ENCODE measurements around the gene SLC16A3. TPM values are rescaled to one million over a fixed set of nuclear protein-coding genes. Genes with fewer than 3 reads are reported as not detected.
A peak's percentile ranks its signal among the peaks of the same experiment; 100 is the strongest.

SLC16A3 gene
- total RNA-seq, 1 experiment from 2014 or later = 28.7 TPM

DNA sequence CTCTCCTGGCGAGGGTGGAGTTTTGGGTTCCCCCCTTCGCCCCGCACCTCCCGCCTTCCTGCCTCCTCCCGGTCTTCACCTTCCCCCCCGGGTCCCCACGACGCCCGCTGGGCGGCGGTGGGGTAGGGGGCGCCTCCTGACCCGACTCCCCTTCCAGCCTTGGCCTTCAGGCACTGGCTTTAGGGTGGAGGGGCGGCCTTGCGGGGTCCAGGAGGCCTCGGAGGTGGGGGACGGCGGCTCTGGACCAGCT lies 2.4 kb downstream of the SLC16A3 start:
- Mint-ChIP-seq H3K27ac (no peak overlapping the region), H3K9me3 (no peaks in the 10 kb centered on the region), H3K4me3 (0 out of 2 replicates have a peak overlapping the region, but pooled peaks have one; percentile 35), H3K36me3 (no peaks in the 10 kb centered on the region), H3K4me1 (peaks cover 6% of the 10 kb centered on the region), H3K27me3 (ENCODE audit: low read depth) (peaks cover 30% of the 10 kb centered on the region)
- ChIA-PET POLR2A (interaction anchor here (1.2 kb wide), 1 partner anchor 10 kb away, joined by 4 read pairs; no protein-coding TSS in a partner anchor), CTCF (interaction anchor here (0.7 to 1.5 kb wide), 5 partner anchors 10 to 211 kb away, joined by 3 to 4 read pairs (median 3); partner anchors contain the start of gene DCXR)
- DNase-seq (ENCODE audit: low spot score) = no peak
- TF ChIP-seq, protein P1, sequence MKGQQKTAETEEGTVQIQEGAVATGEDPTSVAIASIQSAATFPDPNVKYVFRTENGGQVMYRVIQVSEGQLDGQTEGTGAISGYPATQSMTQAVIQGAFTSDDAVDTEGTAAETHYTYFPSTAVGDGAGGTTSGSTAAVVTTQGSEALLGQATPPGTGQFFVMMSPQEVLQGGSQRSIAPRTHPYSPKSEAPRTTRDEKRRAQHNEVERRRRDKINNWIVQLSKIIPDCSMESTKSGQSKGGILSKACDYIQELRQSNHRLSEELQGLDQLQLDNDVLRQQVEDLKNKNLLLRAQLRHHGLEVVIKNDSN (CRISPR knock-in tag; IDR thresholded peaks at IDR 0.05) = no peak
- TF ChIP-seq ZNF416 (CRISPR knock-in tag; IDR thresholded peaks at IDR 0.05) = no peak
- TF ChIP-seq ZNF671 (CRISPR knock-in tag; IDR thresholded peaks at IDR 0.05) = no peak
- TF ChIP-seq, protein P2, sequence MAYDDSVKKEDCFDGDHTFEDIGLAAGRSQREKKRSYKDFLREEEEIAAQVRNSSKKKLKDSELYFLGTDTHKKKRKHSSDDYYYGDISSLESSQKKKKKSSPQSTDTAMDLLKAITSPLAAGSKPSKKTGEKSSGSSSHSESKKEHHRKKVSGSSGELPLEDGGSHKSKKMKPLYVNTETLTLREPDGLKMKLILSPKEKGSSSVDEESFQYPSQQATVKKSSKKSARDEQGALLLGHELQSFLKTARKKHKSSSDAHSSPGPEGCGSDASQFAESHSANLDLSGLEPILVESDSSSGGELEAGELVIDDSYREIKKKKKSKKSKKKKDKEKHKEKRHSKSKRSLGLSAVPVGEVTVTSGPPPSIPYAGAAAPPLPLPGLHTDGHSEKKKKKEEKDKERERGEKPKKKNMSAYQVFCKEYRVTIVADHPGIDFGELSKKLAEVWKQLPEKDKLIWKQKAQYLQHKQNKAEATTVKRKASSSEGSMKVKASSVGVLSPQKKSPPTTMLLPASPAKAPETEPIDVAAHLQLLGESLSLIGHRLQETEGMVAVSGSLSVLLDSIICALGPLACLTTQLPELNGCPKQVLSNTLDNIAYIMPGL (CRISPR knock-in tag; IDR thresholded peaks at IDR 0.05) = no peak
- TF ChIP-seq EMX1 (CRISPR knock-in tag; IDR thresholded peaks at IDR 0.05) = no peak
- TF ChIP-seq ZNF121 (CRISPR knock-in tag; IDR thresholded peaks at IDR 0.05) = no peak
- TF ChIP-seq, protein P3, sequence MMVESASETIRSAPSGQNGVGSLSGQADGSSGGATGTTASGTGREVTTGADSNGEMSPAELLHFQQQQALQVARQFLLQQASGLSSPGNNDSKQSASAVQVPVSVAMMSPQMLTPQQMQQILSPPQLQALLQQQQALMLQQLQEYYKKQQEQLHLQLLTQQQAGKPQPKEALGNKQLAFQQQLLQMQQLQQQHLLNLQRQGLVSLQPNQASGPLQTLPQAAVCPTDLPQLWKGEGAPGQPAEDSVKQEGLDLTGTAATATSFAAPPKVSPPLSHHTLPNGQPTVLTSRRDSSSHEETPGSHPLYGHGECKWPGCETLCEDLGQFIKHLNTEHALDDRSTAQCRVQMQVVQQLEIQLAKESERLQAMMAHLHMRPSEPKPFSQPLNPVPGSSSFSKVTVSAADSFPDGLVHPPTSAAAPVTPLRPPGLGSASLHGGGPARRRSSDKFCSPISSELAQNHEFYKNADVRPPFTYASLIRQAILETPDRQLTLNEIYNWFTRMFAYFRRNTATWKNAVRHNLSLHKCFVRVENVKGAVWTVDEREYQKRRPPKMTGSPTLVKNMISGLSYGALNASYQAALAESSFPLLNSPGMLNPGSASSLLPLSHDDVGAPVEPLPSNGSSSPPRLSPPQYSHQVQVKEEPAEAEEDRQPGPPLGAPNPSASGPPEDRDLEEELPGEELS (CRISPR knock-in tag; IDR thresholded peaks at IDR 0.05) = no peak
- TF ChIP-seq, protein P4, sequence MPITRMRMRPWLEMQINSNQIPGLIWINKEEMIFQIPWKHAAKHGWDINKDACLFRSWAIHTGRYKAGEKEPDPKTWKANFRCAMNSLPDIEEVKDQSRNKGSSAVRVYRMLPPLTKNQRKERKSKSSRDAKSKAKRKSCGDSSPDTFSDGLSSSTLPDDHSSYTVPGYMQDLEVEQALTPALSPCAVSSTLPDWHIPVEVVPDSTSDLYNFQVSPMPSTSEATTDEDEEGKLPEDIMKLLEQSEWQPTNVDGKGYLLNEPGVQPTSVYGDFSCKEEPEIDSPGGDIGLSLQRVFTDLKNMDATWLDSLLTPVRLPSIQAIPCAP (CRISPR knock-in tag; IDR thresholded peaks at IDR 0.05) = no peak
- TF ChIP-seq, protein P5, sequence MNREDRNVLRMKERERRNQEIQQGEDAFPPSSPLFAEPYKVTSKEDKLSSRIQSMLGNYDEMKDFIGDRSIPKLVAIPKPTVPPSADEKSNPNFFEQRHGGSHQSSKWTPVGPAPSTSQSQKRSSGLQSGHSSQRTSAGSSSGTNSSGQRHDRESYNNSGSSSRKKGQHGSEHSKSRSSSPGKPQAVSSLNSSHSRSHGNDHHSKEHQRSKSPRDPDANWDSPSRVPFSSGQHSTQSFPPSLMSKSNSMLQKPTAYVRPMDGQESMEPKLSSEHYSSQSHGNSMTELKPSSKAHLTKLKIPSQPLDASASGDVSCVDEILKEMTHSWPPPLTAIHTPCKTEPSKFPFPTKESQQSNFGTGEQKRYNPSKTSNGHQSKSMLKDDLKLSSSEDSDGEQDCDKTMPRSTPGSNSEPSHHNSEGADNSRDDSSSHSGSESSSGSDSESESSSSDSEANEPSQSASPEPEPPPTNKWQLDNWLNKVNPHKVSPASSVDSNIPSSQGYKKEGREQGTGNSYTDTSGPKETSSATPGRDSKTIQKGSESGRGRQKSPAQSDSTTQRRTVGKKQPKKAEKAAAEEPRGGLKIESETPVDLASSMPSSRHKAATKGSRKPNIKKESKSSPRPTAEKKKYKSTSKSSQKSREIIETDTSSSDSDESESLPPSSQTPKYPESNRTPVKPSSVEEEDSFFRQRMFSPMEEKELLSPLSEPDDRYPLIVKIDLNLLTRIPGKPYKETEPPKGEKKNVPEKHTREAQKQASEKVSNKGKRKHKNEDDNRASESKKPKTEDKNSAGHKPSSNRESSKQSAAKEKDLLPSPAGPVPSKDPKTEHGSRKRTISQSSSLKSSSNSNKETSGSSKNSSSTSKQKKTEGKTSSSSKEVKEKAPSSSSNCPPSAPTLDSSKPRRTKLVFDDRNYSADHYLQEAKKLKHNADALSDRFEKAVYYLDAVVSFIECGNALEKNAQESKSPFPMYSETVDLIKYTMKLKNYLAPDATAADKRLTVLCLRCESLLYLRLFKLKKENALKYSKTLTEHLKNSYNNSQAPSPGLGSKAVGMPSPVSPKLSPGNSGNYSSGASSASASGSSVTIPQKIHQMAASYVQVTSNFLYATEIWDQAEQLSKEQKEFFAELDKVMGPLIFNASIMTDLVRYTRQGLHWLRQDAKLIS (CRISPR knock-in tag; IDR thresholded peaks at IDR 0.05; ENCODE audit: borderline replicate concordance) = no peak
- TF ChIP-seq, protein P6, sequence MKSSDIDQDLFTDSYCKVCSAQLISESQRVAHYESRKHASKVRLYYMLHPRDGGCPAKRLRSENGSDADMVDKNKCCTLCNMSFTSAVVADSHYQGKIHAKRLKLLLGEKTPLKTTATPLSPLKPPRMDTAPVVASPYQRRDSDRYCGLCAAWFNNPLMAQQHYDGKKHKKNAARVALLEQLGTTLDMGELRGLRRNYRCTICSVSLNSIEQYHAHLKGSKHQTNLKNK (CRISPR knock-in tag; IDR thresholded peaks at IDR 0.05) = no peak
- TF ChIP-seq, protein P7, sequence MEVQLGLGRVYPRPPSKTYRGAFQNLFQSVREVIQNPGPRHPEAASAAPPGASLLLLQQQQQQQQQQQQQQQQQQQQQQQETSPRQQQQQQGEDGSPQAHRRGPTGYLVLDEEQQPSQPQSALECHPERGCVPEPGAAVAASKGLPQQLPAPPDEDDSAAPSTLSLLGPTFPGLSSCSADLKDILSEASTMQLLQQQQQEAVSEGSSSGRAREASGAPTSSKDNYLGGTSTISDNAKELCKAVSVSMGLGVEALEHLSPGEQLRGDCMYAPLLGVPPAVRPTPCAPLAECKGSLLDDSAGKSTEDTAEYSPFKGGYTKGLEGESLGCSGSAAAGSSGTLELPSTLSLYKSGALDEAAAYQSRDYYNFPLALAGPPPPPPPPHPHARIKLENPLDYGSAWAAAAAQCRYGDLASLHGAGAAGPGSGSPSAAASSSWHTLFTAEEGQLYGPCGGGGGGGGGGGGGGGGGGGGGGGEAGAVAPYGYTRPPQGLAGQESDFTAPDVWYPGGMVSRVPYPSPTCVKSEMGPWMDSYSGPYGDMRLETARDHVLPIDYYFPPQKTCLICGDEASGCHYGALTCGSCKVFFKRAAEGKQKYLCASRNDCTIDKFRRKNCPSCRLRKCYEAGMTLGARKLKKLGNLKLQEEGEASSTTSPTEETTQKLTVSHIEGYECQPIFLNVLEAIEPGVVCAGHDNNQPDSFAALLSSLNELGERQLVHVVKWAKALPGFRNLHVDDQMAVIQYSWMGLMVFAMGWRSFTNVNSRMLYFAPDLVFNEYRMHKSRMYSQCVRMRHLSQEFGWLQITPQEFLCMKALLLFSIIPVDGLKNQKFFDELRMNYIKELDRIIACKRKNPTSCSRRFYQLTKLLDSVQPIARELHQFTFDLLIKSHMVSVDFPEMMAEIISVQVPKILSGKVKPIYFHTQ (CRISPR knock-in tag; IDR thresholded peaks at IDR 0.05) = no peak
- TF ChIP-seq JUN (CRISPR knock-in tag; IDR thresholded peaks at IDR 0.05) = no peak
- TF ChIP-seq, protein P8, sequence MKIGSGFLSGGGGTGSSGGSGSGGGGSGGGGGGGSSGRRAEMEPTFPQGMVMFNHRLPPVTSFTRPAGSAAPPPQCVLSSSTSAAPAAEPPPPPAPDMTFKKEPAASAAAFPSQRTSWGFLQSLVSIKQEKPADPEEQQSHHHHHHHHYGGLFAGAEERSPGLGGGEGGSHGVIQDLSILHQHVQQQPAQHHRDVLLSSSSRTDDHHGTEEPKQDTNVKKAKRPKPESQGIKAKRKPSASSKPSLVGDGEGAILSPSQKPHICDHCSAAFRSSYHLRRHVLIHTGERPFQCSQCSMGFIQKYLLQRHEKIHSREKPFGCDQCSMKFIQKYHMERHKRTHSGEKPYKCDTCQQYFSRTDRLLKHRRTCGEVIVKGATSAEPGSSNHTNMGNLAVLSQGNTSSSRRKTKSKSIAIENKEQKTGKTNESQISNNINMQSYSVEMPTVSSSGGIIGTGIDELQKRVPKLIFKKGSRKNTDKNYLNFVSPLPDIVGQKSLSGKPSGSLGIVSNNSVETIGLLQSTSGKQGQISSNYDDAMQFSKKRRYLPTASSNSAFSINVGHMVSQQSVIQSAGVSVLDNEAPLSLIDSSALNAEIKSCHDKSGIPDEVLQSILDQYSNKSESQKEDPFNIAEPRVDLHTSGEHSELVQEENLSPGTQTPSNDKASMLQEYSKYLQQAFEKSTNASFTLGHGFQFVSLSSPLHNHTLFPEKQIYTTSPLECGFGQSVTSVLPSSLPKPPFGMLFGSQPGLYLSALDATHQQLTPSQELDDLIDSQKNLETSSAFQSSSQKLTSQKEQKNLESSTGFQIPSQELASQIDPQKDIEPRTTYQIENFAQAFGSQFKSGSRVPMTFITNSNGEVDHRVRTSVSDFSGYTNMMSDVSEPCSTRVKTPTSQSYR (CRISPR knock-in tag; IDR thresholded peaks at IDR 0.05) = no peak
- TF ChIP-seq, protein P9, sequence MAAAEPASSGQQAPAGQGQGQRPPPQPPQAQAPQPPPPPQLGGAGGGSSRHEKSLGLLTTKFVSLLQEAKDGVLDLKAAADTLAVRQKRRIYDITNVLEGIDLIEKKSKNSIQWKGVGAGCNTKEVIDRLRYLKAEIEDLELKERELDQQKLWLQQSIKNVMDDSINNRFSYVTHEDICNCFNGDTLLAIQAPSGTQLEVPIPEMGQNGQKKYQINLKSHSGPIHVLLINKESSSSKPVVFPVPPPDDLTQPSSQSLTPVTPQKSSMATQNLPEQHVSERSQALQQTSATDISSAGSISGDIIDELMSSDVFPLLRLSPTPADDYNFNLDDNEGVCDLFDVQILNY (CRISPR knock-in tag; IDR thresholded peaks at IDR 0.05) = no peak
- no peak for TF ChIP-seq ESRRA (CRISPR knock-in tag; IDR thresholded peaks at IDR 0.05; ENCODE audit: borderline replicate concordance)
- no peak; the same call in 1 of the 2 replicates for ATAC-seq

All from WTC11 (cell line).